OCI-LY3 (cell line): ENCODE results near the gene MYO15A.

Source experiments
- H2AFZ ChIP-seq: fragments of 200-600, 300-600 bp; shearing (Covaris generic); 2 replicates; pipeline ENCODE4 v1.6.0; 2014; ENCODE audit warnings: antibody characterized with exemption, low read depth, low read length
- H3K27ac ChIP-seq: fragments of 200-600, 300-600 bp; sonication (generic); 2 replicates; pipeline ENCODE4 v1.5.1; 2014; ENCODE audit warnings: mild to moderate bottlenecking, low read length, moderate library complexity, mixed read lengths
- H3K27me3 ChIP-seq: fragments of 200-600, 300-600 bp; sonication (generic); 2 replicates; pipeline ENCODE4 v1.6.1; 2014; ENCODE audit warnings: low read depth, low read length, mixed read lengths
- H3K36me3 ChIP-seq: fragments of 200-600, 300-600 bp; sonication (generic); replicated peaks from 2 replicates; pipeline ENCODE3; 2014; ENCODE audit warnings: low read depth, low read length, mixed read lengths
- H3K4me1 ChIP-seq: fragments of 300-600, 200-600 bp; sonication (generic); 2 replicates; pipeline ENCODE4 v1.6.1; 2014; ENCODE audit warnings: low read length, mixed read lengths
- H3K4me2 ChIP-seq: fragments of 200-600, 300-600 bp; sonication (generic); 2 replicates; pipeline ENCODE4 v1.6.1; 2014; ENCODE audit warnings: low read length, mixed read lengths
- H3K4me3 ChIP-seq: fragments of 300-600, 200-600 bp; sonication (generic); 2 replicates; pipeline ENCODE4 v1.5.1; 2014; ENCODE audit warnings: antibody characterized with exemption, mild to moderate bottlenecking, low read length, moderate library complexity
- H3K79me2 ChIP-seq: fragments of 300-600, 200-600 bp; shearing (Covaris generic); 2 replicates; pipeline ENCODE4 v1.6.1; 2014; ENCODE audit warnings: mild to moderate bottlenecking, low read length, mixed read lengths
- H3K9ac ChIP-seq: fragments of 300-600, 200-600 bp; shearing (Covaris generic); 2 replicates; pipeline ENCODE4 v1.6.0; 2014; ENCODE audit warnings: mild to moderate bottlenecking, low read length, moderate library complexity
- H3K9me3 ChIP-seq: fragments of 200-600, 300-600 bp; shearing (Covaris generic); 2 replicates; pipeline ENCODE4 v1.6.1; 2014; ENCODE audit warnings: low read length, mixed read lengths; ENCODE audit not compliant: insufficient read depth
- H4K20me1 ChIP-seq: fragments of 200-600, 300-600 bp; sonication (generic); 2 replicates; pipeline ENCODE4 v1.6.1; 2016; ENCODE audit warnings: low read length, mixed read lengths; ENCODE audit not compliant: insufficient read depth
- EZH2phosphoT487 ChIP-seq: fragments of 200-600 bp; shearing (Covaris generic); IDR thresholded peaks from 2 replicates; pipeline ENCODE4 v1.6.1; 2018; ENCODE audit warnings: antibody characterized with exemption, mixed run types, low read depth
- TF ChIP-seq, protein P1 (sequence below): fragments of 200-600, 300-600 bp; sonication (generic); IDR thresholded peaks from 2 replicates; pipeline ENCODE4 v1.5.1; 2014; ENCODE audit warnings: antibody characterized with exemption, low read length, low read depth

MYO15A gene

DNA sequence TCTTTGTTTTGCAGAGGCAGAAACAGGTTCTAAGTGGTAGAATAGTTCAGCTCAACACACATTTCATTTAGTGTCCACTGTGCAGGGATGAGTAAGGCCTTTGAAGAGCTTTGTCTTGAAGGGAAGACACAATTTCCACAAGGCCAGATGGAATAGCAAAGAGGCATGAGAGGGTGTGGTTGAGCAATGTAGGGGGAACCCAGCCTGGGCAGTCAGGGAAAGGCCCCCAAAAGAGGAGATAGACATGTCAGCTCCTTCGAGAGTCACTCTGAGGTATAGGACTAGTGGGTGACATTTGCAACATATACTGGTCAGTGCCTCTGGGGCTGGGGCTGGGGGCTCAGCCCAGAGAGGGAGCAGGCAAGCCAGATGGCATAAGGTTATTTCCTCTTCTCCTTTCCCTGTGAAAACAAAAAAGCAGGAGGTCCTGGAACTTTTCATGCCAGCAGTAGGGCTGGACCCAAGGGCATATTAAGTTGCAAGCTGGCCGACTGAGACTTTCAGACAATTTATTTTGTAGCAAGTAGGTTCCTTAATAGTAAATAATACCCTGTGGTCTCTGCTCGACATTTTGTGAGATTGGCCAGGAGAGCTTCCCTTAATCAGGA, 82.2 kb downstream of the MYO15A start:
- no peaks in the 10 kb centered on the region for H3K9me3 ChIP-seq
- no peak overlapping the region for H2AFZ ChIP-seq
- no peaks in the 10 kb centered on the region for H3K27me3 ChIP-seq
- H4K20me1 ChIP-seq, result peaks cover 28% of the 10 kb centered on the region
- peaks cover 16% of the 10 kb centered on the region for H3K4me1 ChIP-seq
- H3K4me3 ChIP-seq, result no peak overlapping the region
- peaks cover 71% of the 10 kb centered on the region for H3K79me2 ChIP-seq
- H3K9ac ChIP-seq, result no peak overlapping the region
- no peaks in the 10 kb centered on the region for H3K36me3 ChIP-seq
- no peak overlapping the region for H3K27ac ChIP-seq
- TF ChIP-seq, protein P1, sequence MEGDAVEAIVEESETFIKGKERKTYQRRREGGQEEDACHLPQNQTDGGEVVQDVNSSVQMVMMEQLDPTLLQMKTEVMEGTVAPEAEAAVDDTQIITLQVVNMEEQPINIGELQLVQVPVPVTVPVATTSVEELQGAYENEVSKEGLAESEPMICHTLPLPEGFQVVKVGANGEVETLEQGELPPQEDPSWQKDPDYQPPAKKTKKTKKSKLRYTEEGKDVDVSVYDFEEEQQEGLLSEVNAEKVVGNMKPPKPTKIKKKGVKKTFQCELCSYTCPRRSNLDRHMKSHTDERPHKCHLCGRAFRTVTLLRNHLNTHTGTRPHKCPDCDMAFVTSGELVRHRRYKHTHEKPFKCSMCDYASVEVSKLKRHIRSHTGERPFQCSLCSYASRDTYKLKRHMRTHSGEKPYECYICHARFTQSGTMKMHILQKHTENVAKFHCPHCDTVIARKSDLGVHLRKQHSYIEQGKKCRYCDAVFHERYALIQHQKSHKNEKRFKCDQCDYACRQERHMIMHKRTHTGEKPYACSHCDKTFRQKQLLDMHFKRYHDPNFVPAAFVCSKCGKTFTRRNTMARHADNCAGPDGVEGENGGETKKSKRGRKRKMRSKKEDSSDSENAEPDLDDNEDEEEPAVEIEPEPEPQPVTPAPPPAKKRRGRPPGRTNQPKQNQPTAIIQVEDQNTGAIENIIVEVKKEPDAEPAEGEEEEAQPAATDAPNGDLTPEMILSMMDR, result no peak
- TF ChIP-seq EZH2phosphoT487, result no peak
- no peak overlapping the region for H3K4me2 ChIP-seq

- Histone ChIP-seq H3K9me3 (no peaks in the 10 kb centered on the region), H3K27me3 (no peaks in the 10 kb centered on the region), H3K36me3 (no peaks in the 10 kb centered on the region), H4K20me1 (peaks cover 23% of the 10 kb centered on the region), H3K9ac (no peak overlapping the region), H3K4me3 (no peak overlapping the region), H3K27ac (no peak overlapping the region), H3K4me2 (no peak overlapping the region), H2AFZ (no peak overlapping the region), H3K4me1 (peaks cover 11% of the 10 kb centered on the region), H3K79me2 (peaks cover 66% of the 10 kb centered on the region)
- TF ChIP-seq EZH2phosphoT487, result no peak
- TF ChIP-seq, protein P1, result no peak
These were observed 82.7 kb downstream of the MYO15A start for GRCh38 chr17:18191236-18191667.

DNA sequence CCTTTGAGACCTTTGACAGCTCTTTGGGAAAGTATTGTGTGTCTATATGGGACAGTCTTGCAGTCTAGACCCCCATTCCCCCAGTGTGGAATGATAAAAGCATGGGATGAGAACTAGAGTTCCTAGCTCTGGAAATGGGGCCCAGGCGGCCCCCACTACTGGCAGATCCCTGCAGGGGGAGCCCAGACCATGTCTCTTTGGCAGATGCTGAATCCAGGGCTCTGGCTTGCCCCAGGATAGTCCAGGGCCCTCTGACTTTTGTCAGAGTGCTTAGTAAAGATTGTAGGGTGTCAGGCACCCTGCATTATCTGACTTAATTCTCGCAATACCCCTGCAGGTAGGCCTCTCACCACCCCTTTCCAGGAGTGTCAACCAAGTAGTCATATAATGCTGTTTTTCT, 83.4 kb downstream of the MYO15A start:
- H3K27ac ChIP-seq, result no peak overlapping the region
- peaks cover 16% of the 10 kb centered on the region for H4K20me1 ChIP-seq
- no peak overlapping the region for H3K9ac ChIP-seq
- no peaks in the 10 kb centered on the region for H3K36me3 ChIP-seq
- no peaks in the 10 kb centered on the region for H3K27me3 ChIP-seq
- H3K79me2 ChIP-seq, result peaks cover 59% of the 10 kb centered on the region
- peaks cover 4% of the 10 kb centered on the region for H3K4me1 ChIP-seq
- H2AFZ ChIP-seq, result no peak overlapping the region
- TF ChIP-seq, protein P1, result no peak
- TF ChIP-seq EZH2phosphoT487, result no peak
- no peaks in the 10 kb centered on the region for H3K9me3 ChIP-seq
- no peak overlapping the region for H3K4me2 ChIP-seq
- H3K4me3 ChIP-seq, result no peak overlapping the region

DNA sequence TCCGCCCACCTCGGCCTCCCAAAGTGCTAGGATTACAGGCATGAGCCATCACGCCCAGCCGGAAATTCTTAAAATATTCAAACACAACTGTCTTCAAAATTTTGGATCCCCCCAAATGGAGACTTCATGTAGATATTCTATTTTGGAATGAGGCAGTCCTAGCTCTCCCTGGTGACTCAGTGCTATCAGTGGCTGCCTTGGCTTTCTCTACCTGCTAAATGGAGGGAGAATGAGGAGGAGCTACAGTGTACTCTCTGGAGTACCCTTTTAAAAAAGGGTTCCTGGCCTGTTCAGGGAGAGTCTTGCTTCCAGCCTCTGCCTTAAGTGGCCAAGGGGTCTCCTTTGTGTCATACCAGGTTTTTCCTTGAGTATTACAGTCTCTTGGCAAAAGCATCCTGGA, 85.8 kb downstream of the MYO15A start:
- H4K20me1 ChIP-seq, result 0 out of 2 replicates have a peak, but pooled peaks cover 4% of the 10 kb centered on the region
- no peak for TF ChIP-seq EZH2phosphoT487
- TF ChIP-seq, protein P1, result no peak
- no peaks in the 10 kb centered on the region for H3K4me1 ChIP-seq
- H3K4me3 ChIP-seq, result no peak overlapping the region
- no peak overlapping the region for H2AFZ ChIP-seq
- H3K4me2 ChIP-seq, result no peak overlapping the region
- no peak overlapping the region for H3K9ac ChIP-seq
- no peaks in the 10 kb centered on the region for H3K27me3 ChIP-seq
- H3K36me3 ChIP-seq, result no peaks in the 10 kb centered on the region
- H3K9me3 ChIP-seq, result no peaks in the 10 kb centered on the region
- H3K27ac ChIP-seq, result no peak overlapping the region
- H3K79me2 ChIP-seq, result peaks cover 47% of the 10 kb centered on the region
